Endothelial cell of umbilical vein (primary cell): ENCODE data around the gene ATAD3A. TPM values are rescaled to one million over a fixed set of nuclear protein-coding genes. Genes with fewer than 3 reads are reported as not detected.

ENCODE experiments used
- BruUV-seq: library from RNA; stranded (reverse); fragments of 400-500 nt; replicated peaks from 2 replicates; lab custom pipeline; 2021; lab: Mats Ljungman, UMichigan
- CTCF ChIA-PET: fragments of 300-600, 350-600 bp; sonication (Branson Sonifier 250); formaldehyde crosslinking; loops from one replicate; lab custom pipeline; 2021; ENCODE audit warnings: antibody characterized with exemption, inconsistent platforms; lab: Charles Lee
- POLR2A ChIA-PET: fragments of 300-600, 350-600 bp; sonication (Branson Sonifier 250); formaldehyde crosslinking; loops from one replicate; lab custom pipeline; 2021; ENCODE audit warnings: antibody characterized with exemption, inconsistent platforms; lab: Charles Lee
- DNase-seq: peaks from one replicate; pipeline ENCODE4 v3.0.0-alpha.2; 2011; ENCODE audit warnings: low read depth, low spot score
- FAIRE-seq: peaks from 2 replicates; lab custom pipeline; 2011; peaks lifted over from hg19 to GRCh38; lab: Jason Lieb, UNC
- H2AFZ ChIP-seq: 2 replicates; pipeline ENCODE4 v1.6.0; 2012; ENCODE audit warnings: low read depth, low read length, control low read depth, inconsistent platforms
- H3K27ac ChIP-seq: 2 replicates; pipeline ENCODE4 v1.5.1; 2011; ENCODE audit warnings: low read depth, mild to moderate bottlenecking, control low read depth, low read length, moderate library complexity; ENCODE audit not compliant: insufficient read depth
- H3K27me3 ChIP-seq, 2 experiments: 2 replicates each; pipeline versions ENCODE4 v1.6.0 to v1.6.1; 2011; ENCODE audit warnings: low read length in 2 of 2, mixed read lengths in 1 of 2; ENCODE audit not compliant: control insufficient read depth in 2 of 2, insufficient read depth in 2 of 2
- H3K36me3 ChIP-seq, 2 experiments: 2 replicates in 1 of 2; 3 replicates in 1 of 2; pipeline ENCODE4 v1.5.1; 2011; ENCODE audit warnings: low read length in 2 of 2, mild to moderate bottlenecking in 1 of 2, moderate library complexity in 1 of 2; ENCODE audit not compliant: control insufficient read depth in 2 of 2, insufficient read depth in 2 of 2; ENCODE audit errors: extremely low read depth in 1 of 2
- H3K4me1 ChIP-seq: 3 replicates; pipeline ENCODE4 v1.5.1; 2011; ENCODE audit warnings: mild to moderate bottlenecking, low read length; ENCODE audit not compliant: control insufficient read depth, insufficient read depth; ENCODE audit errors: extremely low read depth
- H3K4me2 ChIP-seq: 2 replicates; pipeline ENCODE4 v1.6.1; 2011; ENCODE audit warnings: low read length, control low read depth, mixed read lengths; ENCODE audit not compliant: insufficient read depth
- H3K4me3 ChIP-seq, 3 experiments: fragments of 200-600 bp in 1 of 3; sonication (generic), shearing (Covaris generic) in 1 of 3; replicated peaks in 1 of 3; 2 replicates each; pipeline ENCODE4 v1.5.1; 2011 to 2016; ENCODE audit warnings: control low read depth in 3 of 3, low read length in 3 of 3, mild to moderate bottlenecking in 2 of 3, inconsistent platforms in 1 of 3, low read depth in 1 of 3, moderate library complexity in 1 of 3; ENCODE audit not compliant: insufficient read depth in 1 of 3
- H3K79me2 ChIP-seq: 2 replicates; pipeline ENCODE4 v1.6.0; 2012; ENCODE audit warnings: low read length, inconsistent platforms; ENCODE audit not compliant: control insufficient read depth, insufficient read depth
- H3K9ac ChIP-seq: replicated peaks from 2 replicates; pipeline ENCODE3; 2011; ENCODE audit warnings: low read length, control low read depth; ENCODE audit not compliant: insufficient read depth; ENCODE audit errors: extremely low read depth
- H3K9me1 ChIP-seq: replicated peaks from 3 replicates; pipeline ENCODE4 v1.6.0; 2011; ENCODE audit warnings: mild to moderate bottlenecking, low read length; ENCODE audit not compliant: control insufficient read depth, insufficient read depth; ENCODE audit errors: extremely low read depth
- H3K9me3 ChIP-seq: replicated peaks from 2 replicates; pipeline ENCODE4 v1.5.1; 2012; ENCODE audit warnings: low read length, inconsistent platforms; ENCODE audit not compliant: control insufficient read depth, insufficient read depth
- H4K20me1 ChIP-seq: replicated peaks from 2 replicates; pipeline ENCODE3; 2011; ENCODE audit warnings: mild to moderate bottlenecking, low read length; ENCODE audit not compliant: control insufficient read depth, insufficient read depth; ENCODE audit errors: extremely low read depth
- EZH2 ChIP-seq: IDR thresholded peaks from 2 replicates; pipeline ENCODE4 v1.6.1; 2012; ENCODE audit warnings: borderline replicate concordance, low read depth, mild to moderate bottlenecking, moderate library complexity, low read length, inconsistent platforms; ENCODE audit not compliant: severe bottlenecking
- FOS ChIP-seq: IDR thresholded peaks from 2 replicates; pipeline ENCODE4 v1.6.1; 2011; ENCODE audit warnings: mild to moderate bottlenecking, low read length, moderate library complexity, borderline replicate concordance; ENCODE audit not compliant: insufficient read depth
- GATA2 ChIP-seq: IDR thresholded peaks from 2 replicates; pipeline ENCODE4 v1.7.0; 2011; ENCODE audit warnings: low read depth, mild to moderate bottlenecking, moderate library complexity, mixed read lengths, low read length; ENCODE audit not compliant: insufficient read length, insufficient read depth
- JUN ChIP-seq: IDR thresholded peaks from 2 replicates; pipeline ENCODE4 v1.6.1; 2011; ENCODE audit warnings: borderline replicate concordance, low read depth; ENCODE audit not compliant: insufficient read length, insufficient read depth
- MYC ChIP-seq: IDR thresholded peaks from one replicate; pipeline ENCODE4 v1.6.1; 2011; ENCODE audit warnings: mild to moderate bottlenecking, low read depth, low read length
- POLR2A ChIP-seq: IDR thresholded peaks from 2 replicates; pipeline ENCODE4 v1.6.1; 2012; ENCODE audit warnings: low read depth, mild to moderate bottlenecking, control low read depth, low read length
- POLR2AphosphoS5 ChIP-seq: IDR thresholded peaks from 2 replicates; pipeline ENCODE4 v1.6.1; 2012; ENCODE audit warnings: low read depth, mild to moderate bottlenecking, control low read depth, low read length, moderate library complexity; ENCODE audit not compliant: insufficient read depth
- dilution Hi-C: fragments of 300-500 bp; cut with MboI; formaldehyde crosslinking; loops from one replicate; pipeline ENCODE4 v1.15.0; 2019; ENCODE audit warnings: low sequenced_read_pairs; ENCODE audit not compliant: extremely low pct_ligation_motif_present
- intact Hi-C: fragments of 100-400 bp; cut with micrococcal nuclease; formaldehyde crosslinking; loops from one replicate; pipeline ENCODE4 v1.10.0; 2022
- polyA plus RNA-seq, 4 experiments: library from polyadenylated mRNA; depleted of rRNA in 3 of 4; stranded (reverse) in 3 of 4; unstranded in 1 of 4; fragments of >200 nt; gene quantifications; 2 replicates each; pipeline versions ENCODE4 v1.2.1 to v1.2.3, GENCODE V29; 2011 to 2012; ENCODE audit warnings: missing spikeins in 1 of 4
- total RNA-seq: library from RNA; stranded (reverse); gene quantifications from 2 replicates; pipeline ENCODE4 v1.2.3, GENCODE V29; 2021
- TF ChIP-seq, protein P1 (sequence below), 2 donors: IDR thresholded peaks; 1 replicate in 1 of 2; 2 replicates in 1 of 2; pipeline ENCODE4 v1.5.1; 2011; ENCODE audit warnings: low read length in 2 of 2, mild to moderate bottlenecking in 2 of 2, moderate library complexity in 2 of 2, control low read depth in 1 of 2, inconsistent platforms in 1 of 2, low read depth in 1 of 2; ENCODE audit not compliant: insufficient read depth in 1 of 2; ENCODE audit errors: extremely low read depth in 1 of 2
- TF ChIP-seq, protein P2 (sequence below): IDR thresholded peaks from 2 replicates; pipeline ENCODE4 v1.6.1; 2011; ENCODE audit not compliant: insufficient read depth, insufficient read length

Gene ATAD3A
- total and polyA plus RNA-seq, 2 donors (not counting 3 experiments of a cell fraction or from before 2014, with no cell fraction given) = 24.9 to 55.2 TPM

- Histone ChIP-seq H3K79me2 (peaks cover 53% of the 10 kb centered on the region), H3K4me3 (no peak overlapping the region), H3K4me1 (peaks cover 7% of the 10 kb centered on the region), H3K9me1 (no peaks in the 10 kb centered on the region), H3K27me3 (no peaks in the 10 kb centered on the region), H3K9me3 (no peaks in the 10 kb centered on the region), H4K20me1 (no peaks in the 10 kb centered on the region), H2AFZ (no peak overlapping the region), H3K4me2 (no peak overlapping the region), H3K36me3 (peaks cover 16 to 30% of the 10 kb centered on the region in 2 experiments), H3K9ac (no peak overlapping the region), H3K27ac (no peak overlapping the region)
- BruUV-seq = no TSS peak
- intact Hi-C loops = no loop called here
- TF ChIP-seq, protein P1, sequence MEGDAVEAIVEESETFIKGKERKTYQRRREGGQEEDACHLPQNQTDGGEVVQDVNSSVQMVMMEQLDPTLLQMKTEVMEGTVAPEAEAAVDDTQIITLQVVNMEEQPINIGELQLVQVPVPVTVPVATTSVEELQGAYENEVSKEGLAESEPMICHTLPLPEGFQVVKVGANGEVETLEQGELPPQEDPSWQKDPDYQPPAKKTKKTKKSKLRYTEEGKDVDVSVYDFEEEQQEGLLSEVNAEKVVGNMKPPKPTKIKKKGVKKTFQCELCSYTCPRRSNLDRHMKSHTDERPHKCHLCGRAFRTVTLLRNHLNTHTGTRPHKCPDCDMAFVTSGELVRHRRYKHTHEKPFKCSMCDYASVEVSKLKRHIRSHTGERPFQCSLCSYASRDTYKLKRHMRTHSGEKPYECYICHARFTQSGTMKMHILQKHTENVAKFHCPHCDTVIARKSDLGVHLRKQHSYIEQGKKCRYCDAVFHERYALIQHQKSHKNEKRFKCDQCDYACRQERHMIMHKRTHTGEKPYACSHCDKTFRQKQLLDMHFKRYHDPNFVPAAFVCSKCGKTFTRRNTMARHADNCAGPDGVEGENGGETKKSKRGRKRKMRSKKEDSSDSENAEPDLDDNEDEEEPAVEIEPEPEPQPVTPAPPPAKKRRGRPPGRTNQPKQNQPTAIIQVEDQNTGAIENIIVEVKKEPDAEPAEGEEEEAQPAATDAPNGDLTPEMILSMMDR (IDR thresholded peaks at IDR 0.05; ENCODE audit: extremely low read depth in 1 of 2, insufficient read depth in 1 of 2, low read depth in 1 of 2, low read length in 2 of 2) = no peak
- no peak for TF ChIP-seq POLR2A
- no peak for TF ChIP-seq JUN
- no peak for TF ChIP-seq FOS
- no peak for TF ChIP-seq EZH2
- no peak for TF ChIP-seq POLR2AphosphoS5
- TF ChIP-seq MYC = no peak
- no peak for TF ChIP-seq GATA2
- TF ChIP-seq, protein P2, sequence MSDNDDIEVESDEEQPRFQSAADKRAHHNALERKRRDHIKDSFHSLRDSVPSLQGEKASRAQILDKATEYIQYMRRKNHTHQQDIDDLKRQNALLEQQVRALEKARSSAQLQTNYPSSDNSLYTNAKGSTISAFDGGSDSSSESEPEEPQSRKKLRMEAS = no peak
- dilution Hi-C loops = no loop called here
- POLR2A ChIA-PET = no interaction called here
- DNase-seq (no peak), FAIRE-seq (no peak)
- CTCF ChIA-PET = interaction anchor here (1.2 to 1.4 kb wide), 2 partner anchors 9 kb away, joined by 3 read pairs; no protein-coding TSS in a partner anchor
Observed at GRCh38 chr1:1562556-1563195, 50.7 kb downstream of the ATAD3A start.
